GM18526 (cell line): ENCODE results near the gene LINGO4.

Source experiments
- POLR2A ChIP-seq: IDR thresholded peaks from 3 replicates; pipeline ENCODE4 v1.6.1; 2011; ENCODE audit not compliant: insufficient read length; ENCODE audit errors: extremely low read depth

The LINGO4 gene

DNA sequence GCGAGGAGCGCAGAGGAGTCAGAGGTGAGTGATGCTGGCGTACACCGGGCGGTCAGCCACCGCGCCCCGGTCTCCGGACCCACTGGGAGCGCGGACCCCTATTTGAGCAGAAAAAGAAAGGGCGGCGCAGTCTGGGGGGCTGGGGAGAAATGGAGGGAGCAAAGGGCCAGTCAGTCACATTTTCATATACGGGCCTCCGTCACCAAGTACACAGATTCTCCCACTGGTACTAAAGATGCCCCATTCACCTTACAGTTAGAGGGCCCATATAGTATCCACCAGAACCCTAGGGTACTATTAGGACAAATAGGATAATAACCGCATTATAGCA lies 33.8 kb upstream of the LINGO4 start:
- TF ChIP-seq POLR2A, result no peak

DNA sequence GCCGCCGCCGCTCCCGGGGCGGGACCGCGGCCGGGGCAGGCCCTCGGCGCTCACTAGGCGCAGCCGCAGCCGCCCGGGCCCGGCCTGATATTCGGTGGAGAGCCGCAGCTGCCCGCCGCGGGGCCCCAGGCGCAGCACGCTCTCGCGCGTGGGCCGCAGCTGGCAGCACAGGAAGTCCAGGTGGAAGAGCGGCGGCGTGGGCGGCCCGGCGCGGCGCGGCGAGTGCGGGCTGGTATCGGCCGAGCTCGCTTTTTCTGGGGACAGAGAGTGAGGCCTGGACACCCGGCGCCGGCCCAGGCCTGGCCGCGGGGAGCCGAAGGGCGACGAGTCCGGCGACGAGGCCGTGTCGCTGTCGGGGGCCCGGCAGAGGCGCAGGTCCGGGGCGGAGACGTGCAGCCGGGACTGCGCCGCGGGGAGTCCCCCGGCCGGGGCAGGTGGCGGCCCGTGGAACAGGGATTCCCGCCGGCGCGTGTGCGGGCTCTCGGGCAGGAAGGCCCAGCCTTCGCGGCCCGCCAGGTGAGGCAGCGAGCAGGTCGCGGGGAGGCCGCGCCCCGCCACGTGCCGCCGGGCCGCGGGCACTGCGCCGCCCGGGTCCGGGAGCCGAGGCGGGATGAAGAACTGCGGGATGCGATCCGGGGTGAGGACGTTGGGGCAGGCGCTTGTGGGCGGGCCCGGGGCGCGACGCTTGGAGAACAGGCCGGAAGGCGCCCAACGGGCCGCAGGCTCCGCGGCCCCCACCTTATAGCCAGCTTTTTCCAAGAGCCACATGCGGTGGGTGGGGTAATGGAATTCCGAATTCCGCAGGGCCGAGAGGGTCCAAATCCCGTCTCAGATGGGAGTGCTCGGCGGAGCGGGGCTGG lies 33.2 kb upstream of the LINGO4 start:
- no peak for TF ChIP-seq POLR2A

DNA sequence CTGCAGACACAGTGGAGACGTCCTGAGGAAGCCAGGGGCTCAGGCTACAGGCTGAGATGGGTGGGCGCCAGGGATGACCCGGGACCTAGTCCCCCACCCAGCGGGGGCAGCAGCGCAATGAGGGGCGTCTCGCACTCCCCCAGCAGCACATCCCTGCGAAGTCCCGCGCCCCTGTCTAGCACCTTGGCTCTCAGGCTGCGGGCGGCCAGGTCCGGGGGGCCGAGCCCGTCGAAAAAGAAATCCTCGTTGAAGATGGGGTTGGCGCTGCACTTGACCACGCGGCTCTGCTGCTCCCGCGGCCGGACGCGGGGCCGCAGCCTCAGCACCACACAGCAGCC lies 32.6 kb upstream of the LINGO4 start:
- TF ChIP-seq POLR2A, result no peak

DNA sequence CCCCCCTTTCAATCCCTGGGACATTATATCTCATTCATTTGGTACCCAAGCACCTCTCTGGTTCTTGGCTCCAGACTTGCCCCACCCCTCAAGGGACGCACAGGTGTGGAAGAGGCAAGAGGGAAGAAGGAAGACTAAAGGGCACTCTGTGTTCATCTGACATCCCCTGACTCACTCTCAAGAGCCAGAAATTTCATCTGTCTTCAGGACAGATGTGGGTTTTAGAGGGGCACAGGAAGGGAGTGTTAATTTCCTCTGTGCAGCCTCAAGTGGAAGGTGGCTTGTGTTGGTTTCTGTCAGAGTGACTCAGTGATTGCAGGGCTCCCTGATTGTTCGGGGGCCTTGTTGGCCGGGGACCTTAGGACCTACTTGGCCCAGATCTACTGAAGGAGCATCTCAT lies 32.0 kb upstream of the LINGO4 start:
- TF ChIP-seq POLR2A, result no peak

DNA sequence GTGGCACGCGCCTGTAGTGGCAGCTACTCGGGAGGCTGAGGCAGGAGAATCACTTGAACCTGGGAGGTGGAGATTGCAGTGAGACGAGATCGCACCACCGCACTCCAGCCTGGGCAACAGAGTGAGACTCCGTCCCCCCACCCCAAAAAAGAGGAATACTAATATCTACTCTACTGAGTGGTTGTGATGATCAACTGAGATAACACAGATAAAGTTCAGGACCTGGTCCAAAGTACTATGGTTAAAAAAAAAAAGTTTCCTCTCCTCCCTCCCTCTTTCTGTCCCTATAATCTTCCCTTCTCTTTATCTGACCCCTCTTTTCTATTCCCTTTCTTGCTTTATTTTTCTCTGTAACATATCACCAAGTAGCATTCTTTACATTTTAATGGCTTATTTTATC lies 30.4 kb upstream of the LINGO4 start:
- no peak for TF ChIP-seq POLR2A

DNA sequence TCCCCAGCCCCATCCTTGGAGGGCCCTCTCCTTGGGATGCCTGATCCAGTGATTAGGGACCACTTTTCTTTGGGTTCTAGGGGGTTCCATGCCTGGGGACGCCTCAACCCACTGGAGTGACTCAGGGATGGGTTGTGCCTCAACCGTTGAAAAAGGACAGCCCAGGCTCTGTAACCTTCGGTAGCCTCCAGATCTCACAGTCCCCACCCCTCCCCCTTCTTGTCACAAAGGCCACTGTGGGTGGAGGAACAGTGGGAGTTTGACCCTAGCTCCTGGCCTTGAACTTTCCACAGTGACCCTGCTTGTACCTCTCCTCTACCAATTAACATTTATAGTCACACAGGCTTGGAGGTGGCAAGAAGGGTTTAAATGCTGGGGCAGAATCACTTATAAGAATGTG lies 29.0 kb upstream of the LINGO4 start:
- TF ChIP-seq POLR2A, result no peak

DNA sequence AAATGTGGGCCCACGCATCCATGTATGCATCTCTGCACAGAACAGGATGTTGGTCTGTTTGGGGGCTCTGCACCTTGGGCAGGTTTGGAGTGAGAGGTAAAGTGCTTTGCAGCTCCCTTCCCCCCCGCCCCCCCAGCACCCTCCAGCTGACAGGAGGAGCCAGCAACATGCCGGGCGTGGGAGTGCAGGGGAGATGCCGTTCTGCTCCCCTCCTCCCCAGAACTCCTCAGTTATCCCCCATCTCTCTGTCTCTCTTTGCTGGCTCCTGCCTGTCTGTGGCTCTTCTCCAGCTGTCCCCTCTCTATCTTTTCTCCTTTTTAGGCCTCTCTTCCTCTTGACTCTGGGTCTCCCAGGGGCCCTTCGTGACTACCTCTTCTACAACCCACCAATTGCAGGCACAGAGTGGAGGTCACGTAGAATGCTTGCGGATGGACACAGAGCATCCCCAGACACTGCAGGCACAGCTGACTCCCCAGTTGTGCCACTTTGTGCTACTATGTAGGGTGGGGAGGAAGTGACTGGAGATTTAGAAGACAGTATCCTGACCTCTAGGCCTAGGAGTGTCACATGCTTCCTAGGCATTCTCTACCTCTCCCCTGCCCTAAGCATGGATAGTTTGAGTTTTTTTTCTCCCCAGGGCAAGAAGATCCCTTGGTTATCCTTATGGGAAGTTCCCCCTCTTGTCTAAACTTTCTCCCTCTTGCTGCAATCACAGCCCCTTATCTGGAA lies 28.1 kb upstream of the LINGO4 start:
- no peak for TF ChIP-seq POLR2A

DNA sequence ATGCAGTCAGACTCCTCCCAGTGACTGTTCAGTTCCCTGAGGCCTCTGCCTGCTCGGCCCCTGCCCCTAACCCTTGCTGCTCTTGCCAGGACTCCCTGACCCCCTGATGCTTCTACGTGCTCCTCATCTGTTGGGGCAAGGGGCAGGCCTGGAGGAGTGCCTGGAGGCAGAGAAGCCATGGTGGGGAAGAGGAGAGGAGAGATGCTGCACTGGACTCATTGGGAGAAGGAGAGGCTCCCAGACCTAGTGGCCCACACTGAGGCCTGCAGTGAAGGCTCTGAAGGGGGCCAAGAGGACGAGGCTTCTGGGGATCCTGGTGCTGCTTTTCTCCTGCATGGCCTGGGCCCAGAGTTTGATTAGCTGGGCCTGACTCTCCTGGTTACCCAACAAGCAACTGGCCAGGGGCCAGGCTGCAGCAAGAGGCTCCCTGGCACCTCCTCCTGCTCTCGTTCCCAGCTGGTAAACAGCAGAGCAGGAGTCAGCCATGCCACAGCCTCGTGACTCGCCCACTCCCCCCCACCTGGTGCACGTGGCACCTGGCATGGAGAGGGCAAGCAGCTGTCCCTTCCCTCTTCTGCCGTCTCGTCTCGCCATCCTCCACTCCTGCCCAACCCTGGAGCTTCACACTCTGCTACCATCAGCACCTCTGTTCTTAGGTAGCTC lies 27.2 kb upstream of the LINGO4 start:
- no peak for TF ChIP-seq POLR2A

DNA sequence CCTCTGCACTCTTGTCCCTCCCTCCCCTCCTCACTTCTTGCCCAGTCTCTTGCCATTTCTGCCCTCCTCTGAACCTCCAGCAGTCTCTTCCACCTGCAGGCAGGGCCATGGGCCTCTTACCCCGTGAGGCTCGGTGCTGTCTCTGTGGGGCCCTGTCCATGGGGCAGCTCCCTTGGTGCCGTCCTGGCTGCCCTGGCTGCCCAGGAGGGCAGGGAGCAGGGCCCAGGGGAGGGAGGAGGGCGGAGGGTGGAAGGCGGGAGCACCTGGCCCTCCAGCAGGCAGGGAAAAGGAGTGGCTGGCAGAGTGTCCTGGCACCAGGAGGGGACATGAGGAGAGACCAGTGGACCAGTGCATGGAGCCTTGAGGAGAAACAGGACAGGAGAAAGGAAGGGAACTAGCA lies 26.4 kb upstream of the LINGO4 start, which contains the start of gene RORC:
Gene RORC, minus strand, starts transcription at position 198 of the 400 bp plus-strand sequence. Its CDS starts 38 bp downstream, at position 160.
- TF ChIP-seq POLR2A, result no peak

DNA sequence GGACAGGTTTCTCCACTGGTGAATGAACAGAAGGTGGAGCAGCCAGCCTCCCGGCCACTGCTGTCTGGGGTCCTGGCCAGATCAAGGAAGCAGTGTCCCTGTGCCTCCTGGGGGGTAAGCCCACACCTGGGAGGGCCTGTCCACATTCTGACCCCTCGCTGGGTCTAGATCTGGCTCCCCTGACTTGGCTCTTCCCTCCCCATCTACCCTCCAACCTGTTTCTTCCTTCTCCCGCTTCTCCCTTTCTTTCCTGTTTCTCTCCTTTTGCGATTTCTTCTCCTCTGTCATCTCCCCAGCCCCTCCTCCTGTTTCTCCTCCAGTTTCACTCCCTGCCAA lies 26.0 kb upstream of the LINGO4 start:
- no peak for TF ChIP-seq POLR2A

DNA sequence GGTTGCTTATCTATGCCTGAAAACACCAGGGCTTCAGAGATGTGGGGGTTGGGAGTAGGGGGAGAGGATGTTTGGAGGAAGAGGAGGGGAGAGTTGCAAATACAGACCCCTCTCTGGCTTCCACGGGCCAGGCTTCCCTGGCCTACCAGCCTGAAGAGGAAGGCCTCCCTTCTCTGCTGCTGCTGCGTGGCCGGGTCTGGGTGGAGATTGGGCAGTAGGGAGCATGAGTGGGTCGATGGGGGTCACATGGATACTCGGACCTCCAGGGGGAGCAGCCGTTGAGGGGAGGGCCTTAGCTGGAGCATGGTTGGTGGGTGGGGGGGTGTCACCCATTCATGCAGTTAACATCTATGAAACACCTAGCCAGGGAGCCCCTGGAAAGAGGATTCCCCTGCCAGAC lies 24.8 kb upstream of the LINGO4 start:
- no peak for TF ChIP-seq POLR2A

DNA sequence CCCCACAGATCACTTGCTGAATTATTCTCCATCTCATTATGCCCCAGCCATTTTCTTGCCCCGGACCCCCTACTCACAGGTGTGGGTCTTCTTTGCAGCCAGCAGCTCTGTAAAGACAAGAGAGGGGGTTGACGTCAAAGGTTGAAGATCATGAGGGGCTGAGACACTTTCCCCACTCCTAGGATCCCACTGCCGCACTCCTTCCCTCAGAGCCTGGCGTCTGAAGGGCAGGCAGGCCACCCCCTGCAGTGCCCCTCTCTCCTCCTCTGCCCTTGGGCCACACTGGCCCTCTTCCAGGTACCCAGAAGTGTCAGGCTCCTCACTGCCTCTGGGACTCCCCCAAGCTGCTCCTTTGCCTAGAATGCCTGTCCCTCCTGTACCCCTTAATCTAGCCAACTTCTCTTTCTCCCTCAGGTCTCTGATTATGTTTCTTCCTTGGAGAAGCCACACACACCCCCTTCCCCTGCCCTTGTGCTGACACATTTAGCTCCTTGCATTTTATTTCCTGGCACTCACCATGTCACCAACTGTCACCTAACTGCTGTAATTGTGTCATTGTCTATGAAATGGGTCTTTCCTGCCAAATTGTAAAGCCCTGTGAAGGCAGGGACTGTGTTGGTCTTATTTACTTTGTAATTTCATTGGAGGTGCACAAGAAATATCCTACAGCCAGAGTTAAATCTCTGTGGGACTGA lies 24.3 kb upstream of the LINGO4 start:
- TF ChIP-seq POLR2A, result no peak

DNA sequence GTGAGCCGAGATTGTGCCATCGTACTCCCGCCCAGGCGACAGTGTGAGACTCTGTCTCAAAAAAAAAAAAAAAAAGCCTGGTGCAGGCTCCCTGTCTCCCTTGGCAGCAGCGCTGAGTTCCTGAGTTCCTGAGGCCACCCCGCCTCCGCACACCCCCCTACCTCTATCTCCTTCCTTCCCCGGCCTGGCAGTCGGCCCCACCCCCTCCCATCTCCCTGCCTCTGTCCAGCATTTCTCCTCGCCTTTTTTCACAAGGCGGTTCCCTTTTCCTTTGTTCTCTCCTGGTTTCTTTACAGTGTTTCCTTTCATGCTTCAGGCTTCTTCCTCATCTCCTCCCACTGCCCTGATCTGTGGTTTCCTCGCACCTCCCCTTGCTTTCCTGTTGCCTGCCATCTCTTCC lies 23.7 kb upstream of the LINGO4 start:
- TF ChIP-seq POLR2A, result no peak

DNA sequence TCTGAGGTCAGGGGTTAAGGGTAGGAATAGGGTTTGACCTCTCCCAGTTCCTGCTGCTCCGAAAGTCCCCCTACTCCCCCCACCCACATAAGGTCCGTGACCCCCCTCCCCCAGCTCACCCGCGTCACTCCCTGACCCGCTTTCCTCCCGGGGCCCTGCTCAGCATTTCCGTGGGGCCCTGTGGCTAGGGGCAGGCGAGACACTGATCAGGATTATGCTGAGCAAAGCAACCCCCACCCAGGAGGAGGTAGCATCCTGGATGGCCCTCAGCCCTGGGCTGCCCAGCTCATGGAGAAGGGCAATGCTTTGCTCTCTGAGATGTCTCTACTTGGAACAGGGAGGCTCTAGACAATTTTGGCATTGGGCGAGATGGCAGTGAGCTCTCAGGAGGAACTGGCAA lies 22.6 kb upstream of the LINGO4 start:
- TF ChIP-seq POLR2A, result no peak

DNA sequence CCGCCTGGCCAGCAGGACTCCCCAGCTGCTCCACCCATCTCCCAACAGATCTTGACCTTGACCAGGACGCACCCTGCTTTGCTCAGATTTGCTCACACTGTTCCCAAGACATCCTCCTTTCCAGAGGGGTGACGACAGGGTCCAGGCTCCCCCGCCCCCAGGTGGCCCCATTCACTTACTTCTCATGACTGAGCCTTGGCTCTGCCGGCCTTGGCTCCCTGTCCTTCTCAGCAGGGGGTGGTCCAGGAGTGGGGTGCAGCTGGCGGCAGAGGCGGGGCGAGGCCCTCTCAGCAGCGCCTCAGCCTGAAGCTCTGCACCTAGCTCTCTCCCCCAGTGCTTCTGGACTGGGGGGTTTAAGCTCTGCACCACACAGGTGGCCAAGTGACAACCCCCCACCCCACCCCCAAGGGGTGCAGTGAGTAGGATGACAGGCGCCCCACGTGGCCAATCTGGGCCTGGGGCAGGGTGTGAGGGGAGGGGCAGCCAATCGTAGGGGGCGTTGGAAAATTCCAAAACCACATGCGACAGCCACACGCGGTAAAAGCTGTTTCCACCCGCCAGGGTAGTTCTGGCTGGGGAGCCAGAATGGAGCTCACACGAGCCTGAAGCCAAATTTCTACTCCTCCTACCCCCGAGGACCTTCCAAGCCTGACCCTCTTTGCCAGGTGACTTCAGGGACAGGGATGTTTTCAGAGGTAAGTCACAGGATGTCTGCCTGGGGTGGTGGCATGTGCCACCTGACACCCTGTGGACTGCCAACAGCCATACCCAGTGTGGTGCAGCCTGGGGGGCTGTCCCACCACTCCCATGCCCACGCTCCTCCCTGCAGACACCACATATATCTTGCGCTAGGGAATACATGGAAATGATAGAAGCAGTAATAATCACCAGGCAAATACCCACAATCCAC lies 20.8 kb upstream of the LINGO4 start:
- TF ChIP-seq POLR2A, result no peak

DNA sequence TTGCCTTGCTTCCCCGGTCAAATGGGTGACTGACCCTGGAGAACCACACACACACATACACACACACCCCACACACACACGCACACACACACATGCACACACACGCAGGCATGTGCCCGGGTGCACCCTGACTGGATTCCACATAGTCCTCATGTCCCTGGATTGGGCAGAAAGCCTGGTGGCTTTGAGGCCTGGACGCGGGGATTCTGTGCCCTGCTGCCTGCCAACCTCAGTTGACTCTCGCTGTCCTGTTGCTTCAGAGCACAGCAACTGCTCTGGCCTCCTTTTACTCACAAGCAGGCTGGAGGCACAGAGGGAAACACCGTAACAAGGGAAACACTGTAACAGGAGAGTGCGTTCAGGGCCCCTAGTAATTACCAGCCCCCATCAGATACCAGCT lies 20.0 kb upstream of the LINGO4 start:
- TF ChIP-seq POLR2A, result no peak
